ENCODE results near the gene CR1L.

GRCh38 chr1:207628776-207629175 is 16.2 kb upstream of the CR1L start:
- no peak for TF ChIP-seq CTCF (IDR thresholded peaks at IDR 0.05)
- TF ChIP-seq EZH2 (IDR thresholded peaks at IDR 0.05), result no peak
